ENCODE results near the gene PSENEN. TPM values are rescaled to one million over a fixed set of nuclear protein-coding genes. Genes with fewer than 3 reads are reported as not detected.
"Not testable (repeated sequence)": the region's sequence is repeated elsewhere in the genome, so short reads cannot be mapped to it uniquely, and the experiment has no call there.

Gene PSENEN
- total and polyA plus RNA-seq, 2 experiments from 2014 or later, result 20.6 to 175 TPM

DNA sequence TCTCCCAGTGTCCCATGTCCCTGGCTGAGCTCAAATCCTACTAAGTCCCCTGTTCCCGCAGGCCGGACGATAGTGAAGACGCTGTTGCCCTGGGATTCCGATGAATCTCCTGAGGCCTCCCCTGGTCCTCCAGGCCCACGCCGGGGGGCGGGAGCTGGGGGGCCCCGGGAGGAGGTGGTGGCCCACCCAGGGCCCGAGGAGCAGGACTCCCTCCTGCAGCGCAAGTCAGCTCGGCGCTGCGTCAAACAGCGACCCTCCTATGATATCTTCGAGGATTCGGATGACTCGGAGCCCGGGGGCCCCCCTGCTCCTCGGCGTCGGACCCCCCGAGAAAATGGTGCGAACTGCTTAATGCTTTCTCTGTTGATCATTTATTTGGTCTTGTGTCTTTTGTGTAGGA, 21.8 kb upstream of the PSENEN start:
- Mint-ChIP-seq H3K27me3 (ENCODE audit: insufficient read depth, low read depth, poor library complexity) (peaks cover 21% of the 10 kb centered on the region), H3K9me3 (no peaks in the 10 kb centered on the region; the same call in 2 of the 3 replicates), H3K27ac (no peak overlapping the region), H3K36me3 (ENCODE audit: low read depth) (peaks cover 75% of the 10 kb centered on the region), H3K4me3 (no peak overlapping the region), H3K4me1 (peaks cover 9% of the 10 kb centered on the region)
- Histone ChIP-seq H3K9me2 (ENCODE audit: insufficient read depth) (no peaks in the 10 kb centered on the region), H2AFZ (no peak overlapping the region), H3K4me2 (no peak overlapping the region), H3K79me2 (replicated peaks; ENCODE audit: insufficient read depth) (peaks cover 16% of the 10 kb centered on the region), H4K20me1 (replicated peaks; ENCODE audit: insufficient read depth) (peaks cover 14% of the 10 kb centered on the region), H3K4me1 (ENCODE audit: insufficient read depth) (peaks cover 9% of the 10 kb centered on the region), H3K27ac (ENCODE audit: low read depth) (no peak overlapping the region), H3K36me3 (ENCODE audit: insufficient read depth) (peaks cover 23% of the 10 kb centered on the region; the same call in 1 of the 2 replicates), H3K27me3 (ENCODE audit: insufficient read depth) (no peaks in the 10 kb centered on the region), H3K4me3 (no peak overlapping the region), H3F3A (replicated peaks; ENCODE audit: low read depth) (no peaks in the 10 kb centered on the region)
- TF ChIP-seq CTCF (conservative IDR thresholded peaks at IDR 0.05; ENCODE audit: low read depth in 2 of 2), result no peak
- TF ChIP-seq CREB1 (CRISPR knock-in tag; IDR thresholded peaks at IDR 0.05; ENCODE audit: low read depth), result no peak
- TF ChIP-seq JUNB (IDR thresholded peaks at IDR 0.05; ENCODE audit: unreplicated experiment), result no peak
- TF ChIP-seq ZNF331 (CRISPR knock-in tag; IDR thresholded peaks at IDR 0.05; ENCODE audit: low read depth), result no peak
- TF ChIP-seq EZH2phosphoT487 (IDR thresholded peaks at IDR 0.05; ENCODE audit: unreplicated experiment), result no peak
- TF ChIP-seq, protein P1, sequence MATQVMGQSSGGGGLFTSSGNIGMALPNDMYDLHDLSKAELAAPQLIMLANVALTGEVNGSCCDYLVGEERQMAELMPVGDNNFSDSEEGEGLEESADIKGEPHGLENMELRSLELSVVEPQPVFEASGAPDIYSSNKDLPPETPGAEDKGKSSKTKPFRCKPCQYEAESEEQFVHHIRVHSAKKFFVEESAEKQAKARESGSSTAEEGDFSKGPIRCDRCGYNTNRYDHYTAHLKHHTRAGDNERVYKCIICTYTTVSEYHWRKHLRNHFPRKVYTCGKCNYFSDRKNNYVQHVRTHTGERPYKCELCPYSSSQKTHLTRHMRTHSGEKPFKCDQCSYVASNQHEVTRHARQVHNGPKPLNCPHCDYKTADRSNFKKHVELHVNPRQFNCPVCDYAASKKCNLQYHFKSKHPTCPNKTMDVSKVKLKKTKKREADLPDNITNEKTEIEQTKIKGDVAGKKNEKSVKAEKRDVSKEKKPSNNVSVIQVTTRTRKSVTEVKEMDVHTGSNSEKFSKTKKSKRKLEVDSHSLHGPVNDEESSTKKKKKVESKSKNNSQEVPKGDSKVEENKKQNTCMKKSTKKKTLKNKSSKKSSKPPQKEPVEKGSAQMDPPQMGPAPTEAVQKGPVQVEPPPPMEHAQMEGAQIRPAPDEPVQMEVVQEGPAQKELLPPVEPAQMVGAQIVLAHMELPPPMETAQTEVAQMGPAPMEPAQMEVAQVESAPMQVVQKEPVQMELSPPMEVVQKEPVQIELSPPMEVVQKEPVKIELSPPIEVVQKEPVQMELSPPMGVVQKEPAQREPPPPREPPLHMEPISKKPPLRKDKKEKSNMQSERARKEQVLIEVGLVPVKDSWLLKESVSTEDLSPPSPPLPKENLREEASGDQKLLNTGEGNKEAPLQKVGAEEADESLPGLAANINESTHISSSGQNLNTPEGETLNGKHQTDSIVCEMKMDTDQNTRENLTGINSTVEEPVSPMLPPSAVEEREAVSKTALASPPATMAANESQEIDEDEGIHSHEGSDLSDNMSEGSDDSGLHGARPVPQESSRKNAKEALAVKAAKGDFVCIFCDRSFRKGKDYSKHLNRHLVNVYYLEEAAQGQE (IDR thresholded peaks at IDR 0.05; ENCODE audit: unreplicated experiment), result no peak
- ATAC-seq (no peak), DNase-seq (ENCODE audit: low spot score) (no peak)

DNA sequence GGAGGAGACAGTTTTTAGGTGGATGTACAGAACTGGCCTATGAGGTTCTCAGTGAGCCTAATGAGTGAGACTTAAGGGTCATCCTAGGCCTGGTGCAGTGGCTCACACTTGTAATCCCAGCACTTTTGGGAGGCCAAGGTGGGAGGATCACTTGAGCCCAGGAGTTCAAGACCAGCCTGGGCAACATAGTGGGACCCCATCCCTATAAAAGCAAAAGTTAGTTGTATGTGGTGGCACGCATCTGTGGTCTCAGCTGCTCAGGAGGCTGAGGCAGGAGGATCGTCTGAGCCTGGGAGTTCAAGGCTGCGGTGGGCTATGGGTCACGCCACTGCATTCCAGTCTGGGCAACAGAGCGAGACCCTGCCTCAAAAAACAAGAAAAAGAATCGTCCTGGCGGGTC, 21.3 kb upstream of the PSENEN start:
- H3K36me3 Mint-ChIP-seq (ENCODE audit: low read depth), result peaks cover 79% of the 10 kb centered on the region
- H4K20me1 ChIP-seq (replicated peaks; ENCODE audit: insufficient read depth), result not testable (repeated sequence)
- peaks cover 24% of the 10 kb centered on the region; the same call in 1 of the 2 replicates for H3K36me3 ChIP-seq (ENCODE audit: insufficient read depth)

More for the DNA sequence above, 21.3 kb upstream of the PSENEN start:
- peaks cover 21% of the 10 kb centered on the region for H3K27me3 Mint-ChIP-seq (ENCODE audit: insufficient read depth, low read depth, poor library complexity)
- H3F3A ChIP-seq (replicated peaks; ENCODE audit: low read depth); H3K4me1 ChIP-seq (ENCODE audit: insufficient read depth); H3K4me3 Mint-ChIP-seq; H3K27ac Mint-ChIP-seq; H3K27ac ChIP-seq (ENCODE audit: low read depth); H3K4me1 Mint-ChIP-seq; H3K27me3 ChIP-seq (ENCODE audit: insufficient read depth); DNase-seq (ENCODE audit: low spot score); H3K4me3 ChIP-seq; H3K9me3 Mint-ChIP-seq; H2AFZ ChIP-seq; H3K9me2 ChIP-seq (ENCODE audit: insufficient read depth); H3K4me2 ChIP-seq; ATAC-seq: not testable (repeated sequence)
- H3K79me2 ChIP-seq (replicated peaks; ENCODE audit: insufficient read depth), result peaks cover 11% of the 10 kb centered on the region

All from GM23338 (cell line).